ENCODE data around the gene ACP7.

Gene ACP7

GRCh38 chr19:39152066-39152465 lies 67.9 kb downstream of the ACP7 start:
- no peak for DNase-seq

- DNase-seq, result no peak
Observed at GRCh38 chr19:39154100-39154628, 70.0 kb downstream of the ACP7 start.

GRCh38 chr19:39154629-39155100 lies 70.5 kb downstream of the ACP7 start:
- no peak for DNase-seq

GRCh38 chr19:39155114-39155700 lies 71.0 kb downstream of the ACP7 start:
- DNase-seq, result no peak

- no peak for DNase-seq
Observed at GRCh38 chr19:39155741-39156140, 71.6 kb downstream of the ACP7 start.

GRCh38 chr19:39156326-39157230 lies 72.4 kb downstream of the ACP7 start:
- DNase-seq, result no peak

GRCh38 chr19:39157275-39157996 lies 73.3 kb downstream of the ACP7 start:
- DNase-seq, result no peak

- no peak for DNase-seq
Observed at GRCh38 chr19:39157997-39158389, 73.8 kb downstream of the ACP7 start.

- DNase-seq, result no peak
Observed at GRCh38 chr19:39158646-39159260, 74.6 kb downstream of the ACP7 start.

GRCh38 chr19:39160523-39160861 lies 76.3 kb downstream of the ACP7 start:
- no peak for DNase-seq
